HG02610 (cell line): Measurements from ENCODE around the gene TTC33.

ENCODE experiments used
- ATAC-seq: cut with Tn5 transposase; IDR thresholded peaks from one replicate; pipeline ENCODE4 v1.9.1; 2021; ENCODE audit warnings: mild to moderate bottlenecking, moderate library complexity; ENCODE audit not compliant: unreplicated experiment

The TTC33 gene

GRCh38 chr5:40780858-40781257 lies 25.1 kb upstream of the TTC33 start:
- no peak for ATAC-seq

- no peak for ATAC-seq
Measured at GRCh38 chr5:40780199-40780598, 24.4 kb upstream of the TTC33 start.

- no peak for ATAC-seq
Measured at GRCh38 chr5:40779561-40779960, 23.8 kb upstream of the TTC33 start.

GRCh38 chr5:40778133-40778532 lies 22.4 kb upstream of the TTC33 start:
- ATAC-seq: no peak

- no peak for ATAC-seq
Measured at GRCh38 chr5:40776658-40776977, 20.9 kb upstream of the TTC33 start.

- no peak for ATAC-seq
Measured at GRCh38 chr5:40775846-40776657, 20.3 kb upstream of the TTC33 start.

- no peak for ATAC-seq
Measured at GRCh38 chr5:40775085-40775845, 19.5 kb upstream of the TTC33 start.

- no peak for ATAC-seq
Measured at GRCh38 chr5:40774623-40775022, 18.9 kb upstream of the TTC33 start.

GRCh38 chr5:40770764-40771163 lies 15.0 kb upstream of the TTC33 start:
- ATAC-seq: no peak

GRCh38 chr5:40762705-40763104 lies 6.9 kb upstream of the TTC33 start:
- no peak for ATAC-seq

- no peak for ATAC-seq
Measured at GRCh38 chr5:40757400-40757799, 1.6 kb upstream of the TTC33 start.

- peak; percentile 79 for ATAC-seq
Measured at GRCh38 chr5:40755093-40755406, 711 bp downstream of the TTC33 start.

GRCh38 chr5:40754381-40755092 lies 1.2 kb downstream of the TTC33 start:
- peak; percentile 22 for ATAC-seq

- no peak for ATAC-seq
Measured at GRCh38 chr5:40746703-40747102, 9.1 kb downstream of the TTC33 start.

GRCh38 chr5:40743771-40744170 lies 12.0 kb downstream of the TTC33 start:
- no peak for ATAC-seq

GRCh38 chr5:40738502-40738901 lies 17.3 kb downstream of the TTC33 start:
- ATAC-seq: no peak

- peak; percentile 70 for ATAC-seq
Measured at GRCh38 chr5:40736103-40736875, 19.5 kb downstream of the TTC33 start.

- no peak for ATAC-seq
Measured at GRCh38 chr5:40735609-40736008, 20.2 kb downstream of the TTC33 start.

GRCh38 chr5:40734986-40735385 lies 20.8 kb downstream of the TTC33 start:
- ATAC-seq: no peak

GRCh38 chr5:40733879-40734563 lies 21.7 kb downstream of the TTC33 start:
- no peak for ATAC-seq

GRCh38 chr5:40733434-40733833 lies 22.3 kb downstream of the TTC33 start:
- no peak for ATAC-seq
